NK-92 treated with Interleukin-12 subunit alpha and Interleukin-12 subunit beta, amount 100 ng/mL, for 24 hours (cell line): ENCODE measurements around the gene TRIM24.

Experiments
- DNase-seq: peaks from one replicate; lab custom pipeline; 2025; lab: John Stamatoyannopoulos, UW

Gene TRIM24

GRCh38 chr7:138538997-138539644, 79.1 kb downstream of the TRIM24 start:
- DNase-seq: no peak

- DNase-seq: no peak
Observed at GRCh38 chr7:138542183-138542582, 82.1 kb downstream of the TRIM24 start.

DNA sequence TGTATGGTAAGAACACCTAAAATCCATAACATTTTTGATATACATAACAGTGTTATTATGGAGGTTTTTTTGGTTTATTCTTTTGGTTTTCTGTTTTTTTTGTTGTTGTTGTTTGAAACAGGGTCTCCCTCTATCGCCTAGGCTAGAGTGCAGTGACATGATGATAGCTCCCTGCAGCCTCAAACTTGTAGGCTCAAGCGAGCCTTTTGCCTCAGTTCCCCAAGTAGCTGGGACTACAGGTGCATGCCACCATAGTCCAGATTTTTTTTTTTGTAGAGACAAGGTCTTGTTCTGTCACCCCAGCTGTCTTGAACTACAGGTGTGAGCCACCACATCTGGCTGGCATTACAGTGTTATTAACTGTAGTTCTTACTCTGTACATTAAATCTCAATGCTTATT, 83.7 kb downstream of the TRIM24 start:
- DNase-seq: no peak

GRCh38 chr7:138545123-138545522, 85.1 kb downstream of the TRIM24 start:
- no peak for DNase-seq

DNA sequence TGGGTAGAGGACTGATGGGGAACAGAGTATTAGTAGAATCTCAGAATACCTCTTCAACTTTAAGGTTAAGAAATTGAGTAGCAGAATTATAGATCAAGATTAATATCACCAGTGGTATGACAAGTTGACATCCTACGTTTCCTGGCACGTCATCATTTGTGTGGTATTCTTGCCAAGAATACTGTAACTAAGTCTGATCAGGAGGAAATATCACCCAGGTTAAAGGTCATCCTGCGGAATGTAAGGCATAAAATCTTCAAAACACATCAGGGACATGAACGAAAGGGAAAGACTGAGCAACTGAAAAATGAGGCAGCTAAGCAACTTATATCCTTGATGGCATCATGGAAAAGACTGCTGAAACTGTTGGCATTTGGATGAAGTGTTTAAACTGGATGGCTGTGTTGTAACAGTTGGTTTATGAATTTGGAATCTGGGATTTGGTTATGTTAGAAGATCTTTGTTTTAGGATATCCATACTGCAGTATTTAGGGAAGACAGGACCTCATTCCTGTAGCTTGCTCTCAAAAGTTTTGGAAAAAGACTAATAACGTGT, 86.1 kb downstream of the TRIM24 start:
- no peak for DNase-seq

GRCh38 chr7:138546829-138547228, 86.8 kb downstream of the TRIM24 start:
- no peak for DNase-seq

GRCh38 chr7:138549082-138549481, 89.0 kb downstream of the TRIM24 start:
- no peak for DNase-seq

- DNase-seq: no peak
Observed at GRCh38 chr7:138550337-138550736, 90.3 kb downstream of the TRIM24 start.

- no peak for DNase-seq
Observed at GRCh38 chr7:138551102-138551501, 91.0 kb downstream of the TRIM24 start.

- DNase-seq: no peak
Observed at GRCh38 chr7:138553805-138554204, 93.7 kb downstream of the TRIM24 start.

- DNase-seq: no peak
Observed at GRCh38 chr7:138554674-138555073, 94.6 kb downstream of the TRIM24 start.

DNA sequence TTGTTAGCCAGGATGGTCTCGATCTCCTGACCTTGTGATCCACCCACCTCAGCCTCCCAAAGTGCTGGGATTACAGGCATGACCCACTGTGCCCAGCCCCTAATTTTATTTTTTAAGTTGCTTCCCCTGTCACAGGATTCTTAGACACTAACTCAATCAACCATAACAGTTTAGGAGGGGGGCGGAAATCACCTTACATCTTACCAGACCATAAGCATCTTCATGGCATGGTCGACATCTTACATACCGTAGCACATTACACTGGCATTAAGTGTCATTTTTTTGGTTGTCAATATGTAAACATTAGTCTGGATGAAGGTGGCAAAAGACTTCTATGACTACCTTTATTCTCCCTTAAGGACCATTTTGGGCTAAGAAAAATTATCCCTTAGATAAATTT, 95.6 kb downstream of the TRIM24 start:
- no peak for DNase-seq

GRCh38 chr7:138556771-138557484, 96.9 kb downstream of the TRIM24 start:
- DNase-seq: no peak

DNA sequence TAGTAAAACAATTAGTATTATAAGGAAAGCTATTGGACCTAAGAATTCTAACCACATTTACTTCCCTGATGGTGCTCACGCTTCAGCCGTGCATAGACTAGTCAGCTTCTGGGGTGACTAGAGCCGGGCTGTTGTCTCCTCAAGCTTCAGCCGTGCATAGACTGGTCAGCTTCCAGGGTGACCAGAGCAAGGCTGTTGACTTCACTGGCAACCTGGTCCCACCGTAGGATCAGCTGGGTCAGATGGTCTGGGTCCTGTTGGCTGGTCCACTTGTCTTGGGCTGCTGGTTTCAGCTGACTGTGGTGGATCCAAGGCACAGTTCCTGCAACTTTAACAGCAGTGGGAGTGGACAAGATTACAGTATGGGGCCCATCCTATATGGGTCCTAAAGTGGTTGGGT, 99.4 kb downstream of the TRIM24 start:
- no peak for DNase-seq

DNA sequence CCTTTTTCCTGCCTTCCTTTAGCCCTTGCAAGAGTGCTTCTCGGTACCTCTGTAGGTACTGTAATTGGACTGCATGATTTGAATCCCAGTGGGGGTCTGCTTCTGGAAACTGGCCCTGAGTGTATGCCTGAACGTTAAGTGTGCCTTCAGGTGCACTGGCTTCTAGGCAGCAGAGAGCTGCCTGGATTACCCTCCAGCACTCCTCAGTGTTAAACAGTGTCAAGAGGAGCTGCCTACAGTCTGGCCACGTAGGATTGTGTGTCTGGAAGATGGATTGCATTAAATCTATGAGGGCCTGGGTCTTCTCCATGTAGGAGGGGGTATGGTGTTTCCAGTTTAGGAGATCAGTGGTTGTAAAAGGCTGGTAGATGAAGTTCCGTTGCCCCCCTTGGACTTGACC, 103.7 kb downstream of the TRIM24 start:
- DNase-seq: no peak

- DNase-seq: no peak
Observed at GRCh38 chr7:138564365-138564764, 104.3 kb downstream of the TRIM24 start.

DNA sequence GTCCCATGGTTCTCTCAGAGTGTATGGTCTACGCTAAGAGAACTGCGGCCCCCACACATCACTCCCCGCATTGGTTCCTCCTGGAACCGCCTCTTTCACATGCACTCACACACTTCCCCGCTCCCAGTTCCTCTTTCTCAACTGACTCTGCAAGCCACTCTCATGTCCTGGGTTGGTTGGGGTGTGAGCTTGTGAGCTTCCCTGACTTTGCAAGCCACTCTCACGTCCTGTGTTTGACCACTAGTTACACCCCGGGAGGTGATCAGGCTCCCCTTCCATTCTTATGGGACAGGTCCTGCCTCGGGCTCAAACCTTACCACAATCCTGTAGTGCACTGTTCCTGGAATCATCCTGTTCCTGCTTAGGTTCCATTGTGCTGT, 105.0 kb downstream of the TRIM24 start:
- no peak for DNase-seq

DNA sequence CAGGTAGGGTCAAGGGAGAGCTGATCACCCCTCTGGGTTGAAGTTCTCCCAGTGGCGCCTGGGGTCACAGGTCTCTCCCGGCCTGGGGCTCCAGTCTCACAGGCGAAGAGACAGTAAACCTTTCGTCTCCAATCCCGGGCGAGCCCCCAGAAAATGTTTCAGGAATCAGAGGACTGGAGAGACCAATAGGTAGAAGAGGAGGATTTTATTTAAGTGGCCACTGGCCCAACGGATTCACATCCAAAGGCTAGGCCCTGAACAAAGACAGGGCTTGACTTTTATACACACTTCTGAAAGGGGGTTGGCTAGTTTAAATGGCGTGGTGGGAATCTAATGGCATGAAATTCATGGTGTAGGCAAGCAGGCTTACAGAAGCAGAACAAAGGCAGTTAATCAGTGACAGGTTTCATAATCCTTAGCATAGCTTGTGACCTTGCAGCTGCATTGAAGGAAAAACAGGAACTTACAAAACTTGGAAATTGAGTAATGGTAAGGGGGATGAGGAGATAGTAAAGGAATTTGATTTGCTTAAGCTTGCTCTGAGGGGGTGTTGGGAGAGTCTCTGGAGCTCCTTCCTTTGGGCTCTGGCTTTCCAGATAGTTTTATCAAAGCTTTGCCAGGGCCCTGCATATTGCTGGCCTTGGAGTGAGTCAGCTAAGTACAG, 105.5 kb downstream of the TRIM24 start:
- no peak for DNase-seq

GRCh38 chr7:138568655-138569054, 108.6 kb downstream of the TRIM24 start:
- DNase-seq: no peak

- DNase-seq: no peak
Observed at GRCh38 chr7:138569418-138569817, 109.4 kb downstream of the TRIM24 start.

- DNase-seq: no peak
Observed at GRCh38 chr7:138570715-138571114, 110.7 kb downstream of the TRIM24 start.

GRCh38 chr7:138573741-138574140, 113.7 kb downstream of the TRIM24 start:
- no peak for DNase-seq

DNA sequence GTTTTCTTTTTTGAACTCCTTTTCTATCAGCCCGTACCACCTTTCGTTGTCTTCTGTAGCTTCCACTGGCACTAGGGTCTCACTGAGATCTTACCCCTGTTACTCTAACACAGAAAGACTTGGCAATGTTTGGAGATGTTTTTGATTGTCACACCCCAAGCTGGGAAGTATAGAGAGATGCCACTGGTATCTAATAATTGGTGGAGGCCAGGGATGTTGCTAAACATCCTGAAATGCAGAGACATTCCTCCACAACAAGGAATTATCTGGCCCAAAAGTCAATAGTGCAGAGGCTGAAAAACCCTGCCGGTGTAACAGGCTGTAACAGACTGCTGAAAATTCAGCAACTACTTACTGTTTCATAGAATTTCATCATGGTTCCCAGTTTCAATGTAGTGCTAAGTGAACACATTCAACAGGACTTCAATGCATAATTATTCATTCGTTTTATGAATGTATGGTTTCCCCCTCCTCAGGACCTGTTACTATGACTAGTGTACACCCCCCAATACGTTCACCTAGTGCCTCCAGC, 115.9 kb downstream of the TRIM24 start:
- no peak for DNase-seq
